Keratinocyte (primary cell): ENCODE data around the gene RMND1. TPM values are rescaled to one million over a fixed set of nuclear protein-coding genes. Genes with fewer than 3 reads are reported as not detected.
"Not testable (repeated sequence)": the region's sequence is repeated elsewhere in the genome, so short reads cannot be mapped to it uniquely, and the experiment has no call there.

ENCODE experiments used
- DNase-seq: peaks from one replicate; pipeline ENCODE4 v3.0.0-alpha.2; 2011; ENCODE audit warnings: low read depth, missing footprints, low spot score
- FAIRE-seq: peaks from 2 replicates; lab custom pipeline; 2011; peaks lifted over from hg19 to GRCh38; lab: Jason Lieb, UNC
- H2AFZ ChIP-seq: 2 replicates; pipeline ENCODE4 v1.6.0; 2012; ENCODE audit warnings: low read length, control low read depth, inconsistent platforms; ENCODE audit not compliant: control insufficient read depth
- H3K27ac ChIP-seq: 2 replicates; pipeline ENCODE4 v1.5.1; 2011; ENCODE audit warnings: low read length; ENCODE audit not compliant: control insufficient read depth, insufficient read depth
- H3K27me3 ChIP-seq: 3 replicates; pipeline ENCODE4 v1.6.0; 2011; ENCODE audit warnings: low read length; ENCODE audit not compliant: control insufficient read depth, insufficient read depth; ENCODE audit errors: extremely low read depth
- H3K36me3 ChIP-seq, 2 experiments: 2 replicates in 1 of 2; 3 replicates in 1 of 2; pipeline ENCODE4 v1.5.1; 2011; ENCODE audit warnings: low read length in 2 of 2, mild to moderate bottlenecking in 1 of 2; ENCODE audit not compliant: control insufficient read depth in 2 of 2, insufficient read depth in 2 of 2; ENCODE audit errors: extremely low read depth in 1 of 2
- H3K4me1 ChIP-seq: 3 replicates; pipeline ENCODE4 v1.5.1; 2011; ENCODE audit warnings: low read length; ENCODE audit not compliant: control insufficient read depth, insufficient read depth; ENCODE audit errors: extremely low read depth
- H3K4me2 ChIP-seq: 3 replicates; pipeline ENCODE4 v1.6.0; 2011; ENCODE audit warnings: low read depth, low read length; ENCODE audit not compliant: control insufficient read depth, insufficient read depth; ENCODE audit errors: extremely low read depth
- H3K4me3 ChIP-seq, 3 experiments: fragments of 200-600 bp in 1 of 3; sonication (generic) in 1 of 3; 2 replicates in 2 of 3; 3 replicates in 1 of 3; pipeline ENCODE4 v1.5.1; 2011 to 2016; ENCODE audit warnings: low read length in 3 of 3, mild to moderate bottlenecking in 3 of 3, control low read depth in 2 of 3, inconsistent platforms in 1 of 3, low read depth in 1 of 3, mixed read lengths in 1 of 3, mixed run types in 1 of 3, moderate library complexity in 1 of 3; ENCODE audit not compliant: control insufficient read depth in 2 of 3, insufficient read depth in 2 of 3; ENCODE audit errors: extremely low read depth in 1 of 3
- H3K79me2 ChIP-seq: 2 replicates; pipeline ENCODE4 v1.6.0; 2012; ENCODE audit warnings: low read length; ENCODE audit not compliant: control insufficient read depth, insufficient read depth
- H3K9ac ChIP-seq: 3 replicates; pipeline ENCODE4 v1.6.0; 2011; ENCODE audit warnings: low read length; ENCODE audit not compliant: control insufficient read depth, insufficient read depth; ENCODE audit errors: extremely low read depth
- H3K9me1 ChIP-seq: 3 replicates; pipeline ENCODE4 v1.6.0; 2011; ENCODE audit warnings: low read length; ENCODE audit not compliant: control insufficient read depth, insufficient read depth; ENCODE audit errors: extremely low read depth
- H3K9me3 ChIP-seq: 2 replicates; pipeline ENCODE4 v1.5.1; 2012; ENCODE audit warnings: low read depth, low read length; ENCODE audit not compliant: control insufficient read depth
- H4K20me1 ChIP-seq: 3 replicates; pipeline ENCODE4 v1.6.0; 2011; ENCODE audit warnings: low read length; ENCODE audit not compliant: control insufficient read depth, insufficient read depth; ENCODE audit errors: extremely low read depth
- CTCF ChIP-seq, 3 experiments: IDR thresholded peaks in 1 of 3; conservative IDR thresholded peaks in 1 of 3; optimal IDR thresholded peaks in 1 of 3; 2 replicates in 2 of 3; 3 replicates in 1 of 3; pipeline versions ENCODE3 to v1.5.1; 2011; ENCODE audit warnings: low read length in 3 of 3, mild to moderate bottlenecking in 3 of 3, moderate library complexity in 2 of 3, control low read depth in 1 of 3, inconsistent platforms in 1 of 3; ENCODE audit not compliant: insufficient read depth in 2 of 3; ENCODE audit errors: extremely low read depth in 1 of 3
- EZH2 ChIP-seq: IDR thresholded peaks from one replicate; pipeline ENCODE4 v1.6.1; 2012; ENCODE audit warnings: inconsistent platforms, mild to moderate bottlenecking, low read length, moderate library complexity
- dilution Hi-C: fragments of 300-500 bp; cut with MboI; formaldehyde crosslinking; loops from one replicate; pipeline ENCODE4 v1.7.0; 2020; ENCODE audit warnings: low sequenced_read_pairs; ENCODE audit not compliant: extremely low pct_ligation_motif_present
- polyA plus RNA-seq, 5 experiments: library from polyadenylated mRNA; depleted of rRNA in 3 of 5; stranded (reverse) in 3 of 5; stranded (forward) in 1 of 5; unstranded in 1 of 5; fragments of >200 nt; gene quantifications; 1 replicate in 1 of 5; 2 replicates in 3 of 5; 3 replicates in 1 of 5; pipeline versions ENCODE4 v1.2.1 to v1.2.3, GENCODE V29; 2011 to 2012; ENCODE audit warnings: missing spikeins in 2 of 5, low read depth in 1 of 5, low replicate concordance in 1 of 5

The RMND1 gene
- polyA plus RNA-seq, 1 donor (not counting 4 experiments of a cell fraction or from before 2014, with no cell fraction given), result 23.1 TPM

GRCh38 chr6:151461673-151462072 is 9.7 kb upstream of the RMND1 start:
- Histone ChIP-seq H3K9me1 (no peaks in the 10 kb centered on the region), H3K9me3 (no peaks in the 10 kb centered on the region), H2AFZ (no peak overlapping the region), H4K20me1 (no peaks in the 10 kb centered on the region), H3K9ac (no peak overlapping the region), H3K4me3 (no peak overlapping the region), H3K36me3 (peaks cover 3 to 10% of the 10 kb centered on the region in 2 experiments), H3K4me1 (no peaks in the 10 kb centered on the region), H3K4me2 (no peak overlapping the region), H3K27me3 (no peaks in the 10 kb centered on the region), H3K79me2 (no peaks in the 10 kb centered on the region), H3K27ac (no peak overlapping the region)
- FAIRE-seq (no peak), DNase-seq (no peak)
- TF ChIP-seq EZH2 (no peak), CTCF (optimal IDR thresholded peaks at IDR 0.05 in 1 of 3, IDR thresholded peaks at IDR 0.05 in 1 of 3, conservative IDR thresholded peaks at IDR 0.05 in 1 of 3; ENCODE audit: extremely low read depth in 1 of 3, insufficient read depth in 2 of 3, low read length in 3 of 3) (no peak)
- dilution Hi-C loops, result no loop called here

- H3K79me2 ChIP-seq, result peaks cover 27% of the 10 kb centered on the region
These were observed 3.9 kb upstream of the RMND1 start for GRCh38 chr6:151455751-151456398.

More at GRCh38 chr6:151455751-151456398, 3.9 kb upstream of the RMND1 start:
- H3K4me3 ChIP-seq, H3K4me1 ChIP-seq, H3K27me3 ChIP-seq, H2AFZ ChIP-seq, H3K4me2 ChIP-seq, H3K9me3 ChIP-seq, H3K36me3 ChIP-seq, dilution Hi-C loops, FAIRE-seq, H3K27ac ChIP-seq, H3K9ac ChIP-seq, H3K9me1 ChIP-seq, DNase-seq, H4K20me1 ChIP-seq: not testable (repeated sequence)
